ENCODE measurements around the gene RAD9A.
A peak's percentile ranks its signal among the peaks of the same experiment; 100 is the strongest.

The RAD9A gene

GRCh38 chr11:67391304-67392182 lies at the start of gene RAD9A:
Gene RAD9A (plus strand): TSS chr11:67391986. CDS start chr11:67392045, 59 bp downstream.
- peak within 1 kb of the TSS; percentile 93 for H3K27ac ChIP-seq
- TF ChIP-seq ZFX (IDR thresholded peaks at IDR 0.05): peak; percentile 83; the same call in 1 of the 2 replicates
- no peak for TF ChIP-seq CTCF (conservative IDR thresholded peaks at IDR 0.05)

GRCh38 chr11:67344264-67344663 lies 47.5 kb upstream of the RAD9A start:
- TF ChIP-seq CTCF (conservative IDR thresholded peaks at IDR 0.05) (no peak), ZFX (IDR thresholded peaks at IDR 0.05) (no peak)
- H3K27ac ChIP-seq: no peak overlapping the region

GRCh38 chr11:67345247-67345919 lies 46.4 kb upstream of the RAD9A start:
- peak overlapping the region; percentile 27 for H3K27ac ChIP-seq
- TF ChIP-seq CTCF (conservative IDR thresholded peaks at IDR 0.05): no peak
- no peak for TF ChIP-seq ZFX (IDR thresholded peaks at IDR 0.05)

- peak overlapping the region; percentile 27 for H3K27ac ChIP-seq
- TF ChIP-seq CTCF (conservative IDR thresholded peaks at IDR 0.05) (peak; percentile 85), ZFX (IDR thresholded peaks at IDR 0.05) (no peak)
These were observed 45.6 kb upstream of the RAD9A start for GRCh38 chr11:67345920-67346819.

- H3K27ac ChIP-seq: no peak overlapping the region
- TF ChIP-seq CTCF (conservative IDR thresholded peaks at IDR 0.05): no peak
- TF ChIP-seq ZFX (IDR thresholded peaks at IDR 0.05): no peak
These were observed 43.6 kb upstream of the RAD9A start for GRCh38 chr11:67347964-67348749.

- H3K27ac ChIP-seq: no peak overlapping the region
- TF ChIP-seq ZFX (IDR thresholded peaks at IDR 0.05) (no peak), CTCF (conservative IDR thresholded peaks at IDR 0.05) (no peak)
These were observed 42.8 kb upstream of the RAD9A start for GRCh38 chr11:67349036-67349435.

All from C4-2B (cell line).